HG03575 (cell line): ENCODE measurements around the gene KCNJ4.

ENCODE experiments used
- ATAC-seq: cut with Tn5 transposase; IDR thresholded peaks from one replicate; pipeline ENCODE4 v1.9.1; 2021; ENCODE audit not compliant: unreplicated experiment, insufficient number of reproducible peaks, low FRiP score; ENCODE audit errors: extremely low read depth

KCNJ4 gene

GRCh38 chr22:38437416-38437815, 17.6 kb downstream of the KCNJ4 start:
- ATAC-seq: no peak

- ATAC-seq: no peak
These were observed 18.2 kb downstream of the KCNJ4 start for GRCh38 chr22:38436629-38437395.

GRCh38 chr22:38435965-38436364, 19.0 kb downstream of the KCNJ4 start:
- ATAC-seq: no peak

GRCh38 chr22:38435010-38435409, 20.0 kb downstream of the KCNJ4 start:
- ATAC-seq: no peak

GRCh38 chr22:38433871-38434270, 21.1 kb downstream of the KCNJ4 start:
- no peak for ATAC-seq

GRCh38 chr22:38432264-38432663, 22.7 kb downstream of the KCNJ4 start:
- ATAC-seq: no peak

- ATAC-seq: no peak
These were observed 23.6 kb downstream of the KCNJ4 start for GRCh38 chr22:38431266-38432010.

GRCh38 chr22:38429499-38430068, 25.4 kb downstream of the KCNJ4 start:
- no peak for ATAC-seq

GRCh38 chr22:38428714-38429113, 26.3 kb downstream of the KCNJ4 start:
- ATAC-seq: no peak

GRCh38 chr22:38427940-38428339, 27.1 kb downstream of the KCNJ4 start:
- ATAC-seq: no peak

GRCh38 chr22:38427465-38427864, 27.5 kb downstream of the KCNJ4 start:
- no peak for ATAC-seq

GRCh38 chr22:38426628-38427027, 28.4 kb downstream of the KCNJ4 start:
- ATAC-seq: no peak

GRCh38 chr22:38424525-38425080, 30.4 kb downstream of the KCNJ4 start:
- ATAC-seq: no peak

- no peak for ATAC-seq
These were observed 31.2 kb downstream of the KCNJ4 start for GRCh38 chr22:38423512-38424503.

GRCh38 chr22:38422611-38423511, 32.1 kb downstream of the KCNJ4 start:
- ATAC-seq: no peak

- ATAC-seq: no peak
These were observed 34.3 kb downstream of the KCNJ4 start for GRCh38 chr22:38420734-38421133.

- ATAC-seq: no peak
These were observed 35.2 kb downstream of the KCNJ4 start for GRCh38 chr22:38419858-38420160.
